Neural crest cell (in vitro differentiated cells): Measurements from ENCODE around the gene CRCP. TPM values are rescaled to one million over a fixed set of nuclear protein-coding genes. Genes with fewer than 3 reads are reported as not detected.

Source experiments
- DNase-seq: peaks from one replicate; pipeline ENCODE4 v3.0.0; 2021; ENCODE audit warnings: low read depth, mixed read lengths, low spot score
- H3K27ac Mint-ChIP-seq: one replicate; pipeline ENCODE4 v1.8.0; 2021; ENCODE audit warnings: mild to moderate bottlenecking, mixed read lengths; ENCODE audit not compliant: unreplicated experiment
- H3K27me3 Mint-ChIP-seq: 2 replicates; pipeline ENCODE4 v1.8.0; 2021; ENCODE audit warnings: low read depth, mild to moderate bottlenecking, mixed read lengths
- H3K36me3 Mint-ChIP-seq: 2 replicates; pipeline ENCODE4 v1.8.0; 2021; ENCODE audit warnings: low read depth, mild to moderate bottlenecking, mixed read lengths
- H3K4me1 Mint-ChIP-seq: 2 replicates; pipeline ENCODE4 v1.8.0; 2021; ENCODE audit warnings: mixed read lengths
- H3K4me3 Mint-ChIP-seq: one replicate; pipeline ENCODE4 v1.8.0; 2021; ENCODE audit warnings: mild to moderate bottlenecking, mixed read lengths
- H3K9me3 Mint-ChIP-seq: 2 replicates; pipeline ENCODE4 v1.8.0; 2021; ENCODE audit warnings: mixed read lengths
- CTCF ChIP-seq: fragments of 200-600 bp; sonication (generic); conservative IDR thresholded peaks from 2 replicates; pipeline ENCODE4 v1.5.0; 2021; ENCODE audit warnings: antibody characterized with exemption, mild to moderate bottlenecking
- total RNA-seq: library from RNA; stranded (reverse); gene quantifications from 2 replicates; pipeline ENCODE4 v1.2.1, GENCODE V29; 2021

The CRCP gene
- total RNA-seq, 1 donor from 2014 or later: 38.0 TPM

- peaks cover 3% of the 10 kb centered on the region for H3K27me3 Mint-ChIP-seq
- no peak overlapping the region for H3K27ac Mint-ChIP-seq
- H3K4me3 Mint-ChIP-seq: no peak overlapping the region
- H3K4me1 Mint-ChIP-seq: no peaks in the 10 kb centered on the region
- no peak for DNase-seq
- no peak for TF ChIP-seq CTCF
- no peaks in the 10 kb centered on the region for H3K36me3 Mint-ChIP-seq
- H3K9me3 Mint-ChIP-seq: peaks cover 2% of the 10 kb centered on the region
Observed at GRCh38 chr7:66193146-66193725, 78.6 kb downstream of the CRCP start.

- DNase-seq: no peak
- no peak for TF ChIP-seq CTCF
- Mint-ChIP-seq H3K4me1 (no peaks in the 10 kb centered on the region), H3K27ac (no peak overlapping the region), H3K4me3 (no peak overlapping the region), H3K27me3 (peaks cover 13% of the 10 kb centered on the region), H3K9me3 (no peaks in the 10 kb centered on the region), H3K36me3 (no peaks in the 10 kb centered on the region)
Observed at GRCh38 chr7:66198469-66198868, 83.8 kb downstream of the CRCP start.

- H3K4me1 Mint-ChIP-seq: no peaks in the 10 kb centered on the region
- H3K4me3 Mint-ChIP-seq: no peak overlapping the region
- no peak for TF ChIP-seq CTCF
- H3K27ac Mint-ChIP-seq: no peak overlapping the region
- no peak for DNase-seq
- H3K27me3 Mint-ChIP-seq: peaks cover 16% of the 10 kb centered on the region
- no peaks in the 10 kb centered on the region for H3K36me3 Mint-ChIP-seq
- H3K9me3 Mint-ChIP-seq: no peaks in the 10 kb centered on the region
Observed at GRCh38 chr7:66198956-66199355, 84.3 kb downstream of the CRCP start.

- peaks cover 14% of the 10 kb centered on the region for H3K27me3 Mint-ChIP-seq
- no peaks in the 10 kb centered on the region for H3K9me3 Mint-ChIP-seq
- H3K4me3 Mint-ChIP-seq: peak overlapping the region; percentile 76
- no peak for TF ChIP-seq CTCF
- no peaks in the 10 kb centered on the region for H3K36me3 Mint-ChIP-seq
- H3K4me1 Mint-ChIP-seq: peaks cover 19% of the 10 kb centered on the region
- H3K27ac Mint-ChIP-seq: no peak overlapping the region
- DNase-seq: no peak
Observed at GRCh38 chr7:66202441-66202840, 87.8 kb downstream of the CRCP start.

Other genes starting within 250 kb of the CRCP start
- gene VKORC1L1, start 241.8 kb upstream of the CRCP start, total RNA-seq: 33.6 and 33.9 TPM in 2 replicates
- gene GUSB, start 132.6 kb upstream of the CRCP start, total RNA-seq: 50.4 and 51.9 TPM in 2 replicates
- gene ASL, start 39.0 kb upstream of the CRCP start, total RNA-seq: 23.0 and 23.6 TPM in 2 replicates
- 18.6 and 21.9 TPM in 2 replicates for gene TPST1, start 90.5 kb downstream of the CRCP start, total RNA-seq